GM18858 (cell line): ENCODE data around the gene TMEM213.
"Not testable (repeated sequence)": the region's sequence is repeated elsewhere in the genome, so short reads cannot be mapped to it uniquely, and the experiment has no call there.

Experiments used
- ATAC-seq: cut with Tn5 transposase; IDR thresholded peaks from one replicate; pipeline ENCODE4 v1.9.1; 2021; ENCODE audit not compliant: unreplicated experiment

TMEM213 gene

GRCh38 chr7:138796038-138796615, 1.7 kb upstream of the TMEM213 start:
- no peak for ATAC-seq

DNA sequence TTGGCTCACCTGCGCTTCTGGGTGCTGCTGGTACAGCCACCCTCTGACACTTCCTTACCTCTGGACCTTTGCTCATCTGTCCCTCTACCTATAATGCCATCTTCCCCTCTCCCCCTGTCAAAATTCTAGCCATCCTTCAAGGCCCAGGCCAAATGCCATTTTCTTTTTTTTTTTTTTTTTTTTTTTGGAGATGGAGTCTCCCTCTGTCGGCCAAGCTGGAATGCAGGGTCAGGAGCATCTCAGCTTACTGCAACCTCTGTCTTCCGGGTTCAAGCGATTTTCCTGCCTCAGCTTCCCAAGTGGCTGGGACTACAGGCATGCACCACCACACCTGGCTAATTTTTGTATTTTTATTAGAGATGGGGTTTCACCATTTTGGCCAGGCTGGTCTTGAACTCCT, 748 bp upstream of the TMEM213 start:
- ATAC-seq: not testable (repeated sequence)

- ATAC-seq: no peak
These were observed 1.0 kb downstream of the TMEM213 start for GRCh38 chr7:138798836-138799235.

DNA sequence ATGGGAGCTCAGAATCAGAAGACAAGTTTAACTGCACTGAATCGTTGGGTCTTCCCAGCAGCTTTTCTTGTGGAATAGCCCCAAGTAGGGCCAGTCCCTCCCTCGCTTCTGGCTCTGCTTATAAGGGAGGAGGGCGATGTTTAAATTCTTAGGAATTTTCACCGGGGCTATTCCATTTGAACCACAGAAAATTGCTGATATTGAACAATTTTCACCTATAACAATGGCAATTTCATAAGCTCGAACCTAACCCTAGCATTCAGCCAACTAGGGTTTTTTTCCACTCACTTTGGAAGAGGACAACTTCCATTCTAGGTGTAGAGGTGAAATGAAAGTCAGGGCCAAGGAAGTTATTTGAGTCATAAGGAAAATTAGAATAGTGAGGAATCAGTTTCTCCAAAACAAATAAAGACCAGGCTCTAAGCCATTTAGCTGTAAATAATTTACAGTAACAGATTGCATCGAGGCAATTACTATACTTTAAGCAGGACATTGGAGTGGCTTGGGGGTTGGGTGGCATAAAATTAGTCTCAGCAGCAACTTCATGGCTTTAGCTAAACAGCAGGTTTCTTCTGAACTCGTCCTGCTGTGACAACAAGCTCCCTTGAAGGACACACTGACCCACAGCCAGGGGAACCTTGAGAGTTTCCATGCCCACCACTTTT, 1.7 kb downstream of the TMEM213 start:
- ATAC-seq: no peak

DNA sequence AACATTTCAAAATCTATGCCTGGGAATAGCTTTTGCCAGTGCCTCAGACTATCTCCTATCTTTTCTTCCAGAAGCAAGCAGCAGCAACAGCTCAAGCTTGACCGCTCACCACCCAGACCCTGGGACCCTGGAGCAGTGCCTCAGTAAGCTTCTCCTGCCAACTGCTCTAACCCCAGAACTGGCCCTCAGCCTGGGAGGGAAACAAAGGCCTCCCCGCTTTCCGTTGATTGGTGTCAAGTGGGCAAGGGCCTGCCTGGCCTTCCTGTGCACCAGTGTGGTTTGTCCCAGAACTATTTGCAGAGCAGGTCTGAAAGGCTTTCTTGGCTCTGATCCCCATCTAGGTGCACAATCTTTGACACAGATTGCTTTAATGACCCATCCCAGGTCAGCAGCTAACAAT, 3.5 kb downstream of the TMEM213 start:
- no peak for ATAC-seq

- no peak for ATAC-seq
These were observed 4.9 kb downstream of the TMEM213 start for GRCh38 chr7:138802706-138803105.

DNA sequence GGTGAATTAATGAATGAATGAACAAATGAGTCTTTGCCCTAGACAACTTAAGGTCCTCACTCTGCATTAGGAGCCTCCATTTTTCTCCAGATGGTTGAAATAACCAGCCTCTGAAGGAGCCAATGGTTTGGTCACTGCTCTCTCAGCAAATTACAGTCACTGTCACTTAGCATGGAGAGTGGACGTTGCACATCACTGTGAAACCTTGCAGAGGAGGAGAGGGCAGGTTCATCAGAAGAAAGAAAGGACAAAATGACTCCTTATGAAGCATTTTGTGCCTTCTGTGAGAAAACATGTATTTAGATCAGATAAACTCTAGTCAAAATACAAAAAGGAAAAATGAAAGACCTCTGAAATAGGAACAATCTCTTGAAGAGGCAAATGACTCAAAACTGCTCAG, 6.8 kb downstream of the TMEM213 start:
- no peak for ATAC-seq

- ATAC-seq: no peak
These were observed 11.6 kb downstream of the TMEM213 start for GRCh38 chr7:138809346-138809745.

DNA sequence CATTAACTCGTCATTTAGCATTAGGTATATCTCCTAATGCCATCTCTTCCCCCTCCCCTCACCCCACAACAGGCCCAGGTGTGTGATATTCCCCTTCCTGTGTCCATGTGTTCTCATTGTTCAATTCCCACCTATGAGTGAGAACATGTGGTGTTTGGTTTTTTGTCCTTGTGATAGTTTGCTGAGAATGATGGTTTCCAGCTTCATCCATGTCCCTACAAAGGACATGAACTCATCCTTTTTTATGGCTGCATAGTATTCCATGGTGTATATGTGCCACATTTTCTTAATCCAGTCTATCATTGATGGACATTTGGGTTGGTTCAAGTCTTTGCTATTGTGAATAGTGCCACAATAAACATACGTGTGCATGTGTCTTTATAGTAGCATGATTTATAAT, 13.5 kb downstream of the TMEM213 start:
- not testable (repeated sequence) for ATAC-seq

DNA sequence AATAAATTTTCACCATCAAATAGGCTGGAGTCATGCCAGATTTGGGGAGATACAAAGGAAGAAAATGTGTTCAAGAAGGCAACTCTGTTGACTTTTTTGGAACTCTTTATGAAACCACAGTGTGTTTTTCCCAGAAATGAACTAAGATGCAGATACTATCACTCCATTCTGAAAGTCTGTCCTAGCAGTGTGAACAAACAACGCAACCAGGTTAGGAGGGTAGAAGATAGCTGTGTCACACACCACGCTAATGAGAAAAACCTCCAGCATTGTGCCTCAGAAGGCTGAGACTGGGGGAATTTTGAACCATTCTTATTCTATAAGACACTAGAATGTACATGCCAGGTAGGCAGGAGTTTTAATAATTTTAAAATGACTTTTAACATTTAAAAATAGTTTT, 16.2 kb downstream of the TMEM213 start:
- ATAC-seq: no peak

DNA sequence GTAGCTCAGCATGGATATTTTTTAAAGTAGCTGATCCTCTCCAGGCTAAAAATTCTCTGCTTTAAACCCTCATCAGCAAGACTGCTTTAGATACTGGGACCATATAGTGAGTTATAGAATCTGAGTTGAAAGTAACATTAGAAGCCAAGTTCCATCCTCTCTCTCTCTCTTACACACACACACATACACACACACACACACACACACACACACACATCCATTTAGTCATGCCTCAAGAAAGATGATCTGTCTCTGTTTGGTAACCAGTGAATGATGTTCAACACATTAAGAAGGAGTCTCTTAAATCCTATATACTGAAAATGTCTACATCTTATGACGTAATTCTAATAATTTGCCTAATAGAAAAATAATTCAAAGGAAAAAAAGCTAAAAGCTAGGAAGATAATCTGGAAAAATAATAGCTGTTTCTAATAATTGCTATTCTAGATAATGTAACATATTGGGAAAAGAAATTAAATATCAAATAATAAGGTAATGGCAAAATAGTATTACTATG, 17.1 kb downstream of the TMEM213 start:
- no peak for ATAC-seq

DNA sequence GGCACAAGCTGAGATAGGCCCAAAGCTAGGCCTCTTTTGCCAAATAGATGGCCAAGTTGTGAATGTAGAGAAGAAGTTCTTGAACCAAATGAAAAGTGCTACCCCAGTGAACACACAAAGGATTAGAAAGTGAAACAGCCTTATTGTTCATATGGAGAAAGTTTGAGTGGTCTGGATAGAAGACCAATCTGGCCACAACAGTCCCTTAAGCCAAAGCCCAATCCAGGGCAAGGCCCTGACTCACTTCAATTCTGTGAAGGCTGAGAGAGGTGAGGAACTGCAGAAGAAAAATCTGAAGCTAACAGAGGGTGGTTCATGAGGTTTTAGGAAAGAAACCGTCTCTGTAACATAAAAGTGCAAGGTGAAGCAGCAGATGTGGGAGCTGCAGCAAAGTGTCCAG, 18.9 kb downstream of the TMEM213 start:
- ATAC-seq: no peak

- no peak for ATAC-seq
These were observed 21.8 kb downstream of the TMEM213 start for GRCh38 chr7:138819625-138820024.

GRCh38 chr7:138821912-138822311, 24.1 kb downstream of the TMEM213 start:
- no peak for ATAC-seq

GRCh38 chr7:138822867-138823535, 25.2 kb downstream of the TMEM213 start:
- no peak for ATAC-seq

DNA sequence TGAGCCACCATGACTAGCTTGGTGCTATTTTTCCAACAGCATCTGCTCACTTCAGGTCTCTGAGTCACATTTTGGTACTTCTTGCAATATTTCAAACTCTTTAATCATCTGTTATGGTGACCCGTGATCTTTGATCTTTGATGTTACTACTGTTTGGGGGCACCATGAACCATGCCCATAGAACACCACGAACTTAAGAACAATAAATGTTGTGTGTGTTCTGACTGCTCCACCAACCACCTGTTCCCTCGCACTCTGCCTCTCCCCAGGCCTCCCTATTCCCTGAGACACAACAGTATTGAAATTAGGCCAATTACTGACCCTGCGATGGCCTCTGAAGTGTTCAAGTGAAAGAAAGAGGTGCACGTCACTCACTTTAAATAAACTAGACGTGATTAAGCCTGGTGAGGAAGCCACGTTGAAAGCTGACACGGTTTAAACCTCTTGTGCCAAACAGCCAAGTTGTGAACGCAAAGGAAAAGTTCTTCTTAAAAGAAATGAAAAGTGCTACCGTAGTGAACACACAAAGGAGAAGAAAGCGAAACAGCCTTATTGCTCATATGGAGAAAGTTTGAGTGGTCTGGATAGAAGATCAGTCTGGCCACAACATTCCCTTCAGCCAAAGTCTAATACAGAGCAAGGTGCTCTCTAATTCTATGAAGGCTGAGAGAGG, 27.4 kb downstream of the TMEM213 start:
- no peak for ATAC-seq

GRCh38 chr7:138828302-138828701, 30.5 kb downstream of the TMEM213 start:
- no peak for ATAC-seq

- no peak for ATAC-seq
These were observed 31.5 kb downstream of the TMEM213 start for GRCh38 chr7:138829335-138829734.

- ATAC-seq: no peak
These were observed 35.2 kb downstream of the TMEM213 start for GRCh38 chr7:138832966-138833365.

DNA sequence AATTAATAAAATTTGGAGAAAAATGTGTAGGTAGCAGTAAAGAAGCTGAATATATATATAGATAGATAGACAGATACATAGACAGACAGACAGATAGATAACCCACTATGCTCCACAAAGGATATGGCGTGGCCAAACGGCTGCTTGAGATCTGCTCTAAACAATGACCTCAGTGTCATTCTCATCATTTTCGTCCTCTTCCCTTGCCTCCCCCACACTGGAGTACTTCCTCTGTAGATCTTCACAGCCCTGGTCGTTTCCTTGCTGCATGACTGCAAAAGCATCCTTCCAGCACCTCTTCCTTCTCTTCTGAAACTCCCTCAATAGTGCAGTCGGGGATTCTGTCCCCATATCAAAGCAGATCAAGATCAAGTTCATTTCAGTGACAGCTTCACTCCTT, 35.8 kb downstream of the TMEM213 start:
- no peak for ATAC-seq

- ATAC-seq: no peak
These were observed 36.8 kb downstream of the TMEM213 start for GRCh38 chr7:138834583-138834982.

- ATAC-seq: no peak
These were observed 37.3 kb downstream of the TMEM213 start for GRCh38 chr7:138835087-138835486.
